ENCODE data around the gene ABHD4. TPM values are rescaled to one million over a fixed set of nuclear protein-coding genes. Genes with fewer than 3 reads are reported as not detected.

Gene ABHD4
- total RNA-seq, 2 experiments from 2014 or later = 11.8 to 13.8 TPM

- no peak overlapping the region for H3K4me3 Mint-ChIP-seq
- DNase-seq (peak; percentile 48), ATAC-seq (peak; percentile 47)
- no peak overlapping the region for H3K27ac Mint-ChIP-seq
- no peaks in the 10 kb centered on the region for H3K27me3 Mint-ChIP-seq
- CTCF ChIA-PET = interaction anchor here (0.9 to 3.9 kb wide), 6 partner anchors 8 to 202 kb away, joined by 3 to 59 read pairs (median 4); no protein-coding TSS in a partner anchor
- H3K36me3 Mint-ChIP-seq = no peaks in the 10 kb centered on the region
- no peaks in the 10 kb centered on the region for H3K9me3 Mint-ChIP-seq (ENCODE audit: low read depth)
- H3K4me1 Mint-ChIP-seq = peaks cover 15% of the 10 kb centered on the region
These were observed 52.9 kb downstream of the ABHD4 start for GRCh38 chr14:22650960-22651521.

GRCh38 chr14:22651586-22651985 lies 53.5 kb downstream of the ABHD4 start:
- ATAC-seq = no peak
- no peaks in the 10 kb centered on the region for H3K36me3 Mint-ChIP-seq
- no peaks in the 10 kb centered on the region for H3K9me3 Mint-ChIP-seq (ENCODE audit: low read depth)
- no peak overlapping the region for H3K27ac Mint-ChIP-seq
- CTCF ChIA-PET = interaction anchor here (0.9 to 3.9 kb wide), 6 partner anchors 8 to 201 kb away, joined by 3 to 59 read pairs (median 4); no protein-coding TSS in a partner anchor
- DNase-seq = no peak
- H3K4me3 Mint-ChIP-seq = no peak overlapping the region
- peaks cover 19% of the 10 kb centered on the region for H3K4me1 Mint-ChIP-seq
- H3K27me3 Mint-ChIP-seq = no peaks in the 10 kb centered on the region

GRCh38 chr14:22653012-22653621 lies 55.0 kb downstream of the ABHD4 start:
- Mint-ChIP-seq H3K27me3 (no peaks in the 10 kb centered on the region), H3K27ac (no peak overlapping the region), H3K9me3 (ENCODE audit: low read depth) (no peaks in the 10 kb centered on the region), H3K4me1 (peaks cover 18% of the 10 kb centered on the region), H3K4me3 (no peak overlapping the region), H3K36me3 (no peaks in the 10 kb centered on the region)
- CTCF ChIA-PET = interaction anchor here (0.8 to 3.9 kb wide), 16 partner anchors 9 to 207 kb away, joined by 3 to 59 read pairs (median 4); partner anchors contain the start of genes ABHD4, DAD1 and OR6J1
- DNase-seq (peak; percentile 65), ATAC-seq (peak; percentile 81)

- peaks cover 10% of the 10 kb centered on the region for H3K4me1 Mint-ChIP-seq
- DNase-seq (no peak), ATAC-seq (no peak)
- H3K36me3 Mint-ChIP-seq = no peaks in the 10 kb centered on the region
- no peaks in the 10 kb centered on the region for H3K27me3 Mint-ChIP-seq
- H3K27ac Mint-ChIP-seq = no peak overlapping the region
- CTCF ChIA-PET = interaction anchor here (1.6 to 4.4 kb wide), 2 partner anchors 10 to 85 kb away, joined by 4 to 28 read pairs; no protein-coding TSS in a partner anchor
- no peak overlapping the region for H3K4me3 Mint-ChIP-seq
- H3K9me3 Mint-ChIP-seq (ENCODE audit: low read depth) = no peaks in the 10 kb centered on the region
These were observed 58.1 kb downstream of the ABHD4 start for GRCh38 chr14:22656226-22656625.

- ATAC-seq (no peak), DNase-seq (no peak)
- Mint-ChIP-seq H3K4me3 (no peak overlapping the region), H3K27me3 (no peaks in the 10 kb centered on the region), H3K36me3 (no peaks in the 10 kb centered on the region), H3K4me1 (peaks cover 4% of the 10 kb centered on the region), H3K9me3 (ENCODE audit: low read depth) (no peaks in the 10 kb centered on the region), H3K27ac (no peak overlapping the region)
- CTCF ChIA-PET = interaction anchor here (0.6 to 4.4 kb wide), 11 partner anchors 9 to 245 kb away, joined by 3 to 28 read pairs (median 3); no protein-coding TSS in a partner anchor
These were observed 59.0 kb downstream of the ABHD4 start for GRCh38 chr14:22656945-22657731.

GRCh38 chr14:22657861-22658260 lies 59.8 kb downstream of the ABHD4 start:
- DNase-seq (no peak), ATAC-seq (no peak)
- H3K9me3 Mint-ChIP-seq (ENCODE audit: low read depth) = no peaks in the 10 kb centered on the region
- no peaks in the 10 kb centered on the region for H3K27me3 Mint-ChIP-seq
- no peak overlapping the region for H3K4me3 Mint-ChIP-seq
- H3K4me1 Mint-ChIP-seq = peaks cover 4% of the 10 kb centered on the region
- CTCF ChIA-PET = interaction anchor here (0.6 to 4.4 kb wide), 11 partner anchors 9 to 245 kb away, joined by 3 to 28 read pairs (median 3); no protein-coding TSS in a partner anchor
- no peak overlapping the region for H3K27ac Mint-ChIP-seq
- no peaks in the 10 kb centered on the region for H3K36me3 Mint-ChIP-seq

GRCh38 chr14:22658946-22659345 lies 60.8 kb downstream of the ABHD4 start:
- Mint-ChIP-seq H3K36me3 (no peaks in the 10 kb centered on the region), H3K4me1 (peaks cover 4% of the 10 kb centered on the region), H3K27ac (no peak overlapping the region), H3K27me3 (no peaks in the 10 kb centered on the region), H3K9me3 (ENCODE audit: low read depth) (no peaks in the 10 kb centered on the region), H3K4me3 (no peak overlapping the region)
- no peak for DNase-seq
- no peak for ATAC-seq
- CTCF ChIA-PET = interaction anchor here (0.9 to 4.4 kb wide), 7 partner anchors 9 to 195 kb away, joined by 3 to 28 read pairs (median 4); no protein-coding TSS in a partner anchor

- no peaks in the 10 kb centered on the region for H3K9me3 Mint-ChIP-seq (ENCODE audit: low read depth)
- H3K4me1 Mint-ChIP-seq = peaks cover 4% of the 10 kb centered on the region
- no peaks in the 10 kb centered on the region for H3K27me3 Mint-ChIP-seq
- CTCF ChIA-PET = interaction anchor here (0.9 to 1.9 kb wide), 3 partner anchors 10 to 159 kb away, joined by 3 to 9 read pairs (median 4); no protein-coding TSS in a partner anchor
- H3K4me3 Mint-ChIP-seq = no peak overlapping the region
- no peak for ATAC-seq
- H3K27ac Mint-ChIP-seq = no peak overlapping the region
- H3K36me3 Mint-ChIP-seq = no peaks in the 10 kb centered on the region
- no peak for DNase-seq
These were observed 62.6 kb downstream of the ABHD4 start for GRCh38 chr14:22660654-22661053.

Other genes starting within 250 kb of the ABHD4 start
- 100 to 1,000 TPM; 115 to 185 TPM for gene DAD1, start 9.1 kb upstream of the ABHD4 start, total RNA-seq
- not detected for gene OR6J1, start 46.1 kb downstream of the ABHD4 start, total RNA-seq
- 100 to 1,000 TPM; 106 to 133 TPM for gene OXA1L, start 168.4 kb downstream of the ABHD4 start, total RNA-seq
- gene SLC7A7, start 217.1 kb downstream of the ABHD4 start, total RNA-seq = under 1 TPM; 0.16 to 0.58 TPM
- 100 to 1,000 TPM; 107 to 147 TPM for gene MRPL52, start 231.6 kb downstream of the ABHD4 start, total RNA-seq
- 1 to 10 TPM; 1.3 to 2.5 TPM for gene MMP14, start 238.3 kb downstream of the ABHD4 start, total RNA-seq

Data from activated CD8-positive, alpha-beta memory T cell treated with anti-CD3 and anti-CD28 coated beads, Interleukin-2, amount 10 ng/mL, durations not matched to agents 7 days and 5 days (primary cell).